Vagina (tissue), 2 donors: ENCODE measurements around the gene PLPP1.

Experiments used
- CTCF ChIP-seq, 3 experiments: fragments of 450-650 bp in 2 of 3; fragments of 200-600 bp in 1 of 3; sonication (generic) in 1 of 3; IDR thresholded peaks; one replicate each; pipeline ENCODE4 v1.5.1; 2017 to 2019; ENCODE audit warnings: antibody characterized with exemption in 3 of 3, mild to moderate bottlenecking in 2 of 3, moderate library complexity in 2 of 3
- POLR2A ChIP-seq, 2 donors: fragments of 450-650 bp; IDR thresholded peaks; one replicate each; pipeline ENCODE4 v1.6.1; 2017; ENCODE audit warnings: antibody characterized with exemption in 2 of 2, mild to moderate bottlenecking in 2 of 2, moderate library complexity in 2 of 2
- POLR2AphosphoS5 ChIP-seq, 2 donors: sonication (generic); formaldehyde crosslinking; IDR thresholded peaks; one replicate each; pipeline ENCODE4 v1.9.0; 2017; ENCODE audit warnings: antibody characterized with exemption in 2 of 2, mild to moderate bottlenecking in 2 of 2, low read depth in 1 of 2; ENCODE audit not compliant: insufficient read depth in 1 of 2

- TF ChIP-seq POLR2AphosphoS5 (IDR thresholded peaks at IDR 0.05; ENCODE audit: insufficient read depth in 1 of 2, low read depth in 1 of 2), result peak in 1 of 2 donors; percentile 81
- TF ChIP-seq CTCF (IDR thresholded peaks at IDR 0.05), result no peak
- no peak for TF ChIP-seq POLR2A (IDR thresholded peaks at IDR 0.05)
Observed at GRCh38 chr5:55577353-55578060, 42.7 kb upstream of the PLPP1 start.
